GM18498 (cell line): ENCODE results near the gene RER1.

ENCODE experiments used
- ATAC-seq: cut with Tn5 transposase; IDR thresholded peaks from one replicate; pipeline ENCODE4 v1.9.1; 2021; ENCODE audit warnings: mild to moderate bottlenecking, moderate library complexity; ENCODE audit not compliant: unreplicated experiment

RER1 gene

DNA sequence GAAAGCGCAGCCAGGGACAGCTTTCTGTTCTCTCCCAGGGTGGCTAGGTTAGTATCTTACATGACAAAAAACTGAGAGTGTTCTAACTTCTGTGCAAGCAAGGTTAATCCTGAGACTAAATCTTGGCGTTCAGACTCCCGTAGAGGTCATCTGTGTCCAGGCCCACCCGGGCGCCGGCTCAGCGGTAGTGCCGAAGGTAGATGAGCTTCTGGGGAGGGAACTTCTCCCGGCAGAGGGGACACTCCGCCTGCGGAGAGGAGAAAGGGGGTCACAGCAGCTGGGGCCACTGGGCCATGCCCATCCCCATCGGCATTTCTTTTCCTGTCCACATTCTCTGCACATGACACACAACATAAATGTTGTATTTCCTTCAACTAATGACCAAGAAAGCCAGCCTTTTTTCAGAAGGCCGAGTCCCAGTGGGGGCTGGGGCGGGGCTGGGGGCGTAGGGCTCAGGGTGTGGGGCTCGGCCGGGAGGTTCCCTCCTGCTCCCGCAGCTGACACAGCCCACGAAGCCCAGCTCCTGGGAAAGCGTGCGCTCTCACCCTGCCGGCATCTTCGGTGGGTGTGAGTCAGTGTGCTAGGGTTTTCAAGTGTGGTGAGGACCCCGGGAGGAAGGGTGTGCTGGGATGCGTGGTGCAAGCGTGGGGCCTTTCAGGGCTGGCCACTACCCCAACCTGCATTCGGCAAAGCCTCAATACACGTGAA, 14.1 kb downstream of the RER1 start:
- ATAC-seq: no peak

GRCh38 chr1:2406451-2407041, 14.9 kb downstream of the RER1 start:
- ATAC-seq: no peak

- ATAC-seq: no peak
These were observed 15.7 kb downstream of the RER1 start for GRCh38 chr1:2407166-2407990.

DNA sequence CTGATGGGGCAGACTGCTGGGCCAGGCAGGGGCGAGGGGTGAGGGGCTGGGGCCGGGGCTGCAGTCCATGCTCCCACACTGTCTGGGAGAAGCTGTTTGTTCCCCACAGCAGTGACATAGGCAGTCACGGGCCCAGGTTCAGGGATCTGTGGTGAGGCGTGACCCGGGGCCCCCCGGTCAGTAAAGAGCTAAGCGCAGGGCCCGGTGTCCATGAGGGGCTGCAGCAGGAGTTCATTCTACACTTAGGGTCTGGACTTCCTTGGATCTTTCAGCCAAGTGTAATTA, 16.3 kb downstream of the RER1 start:
- ATAC-seq: no peak

DNA sequence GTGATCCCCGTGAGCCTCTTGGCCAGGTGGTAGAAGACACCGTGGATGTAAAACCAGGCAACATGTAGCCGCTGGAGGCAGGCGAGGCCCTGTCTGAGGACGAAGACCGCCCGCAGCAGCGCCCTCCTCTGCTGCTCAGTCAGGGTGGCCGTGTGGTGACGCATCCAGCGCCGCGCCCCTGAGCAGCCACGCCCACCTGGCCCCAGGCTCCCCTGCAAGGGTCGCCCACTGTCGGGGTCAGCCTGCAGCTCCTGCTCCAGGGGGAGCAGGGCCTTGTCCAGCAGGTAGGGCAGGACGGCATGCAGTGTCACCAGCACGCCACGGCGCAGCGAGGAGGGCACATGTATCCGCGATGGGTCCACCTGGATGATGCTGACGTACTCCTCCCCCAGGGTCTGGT, 16.8 kb downstream of the RER1 start:
- no peak for ATAC-seq

GRCh38 chr1:2408859-2409276, 17.2 kb downstream of the RER1 start:
- ATAC-seq: no peak

DNA sequence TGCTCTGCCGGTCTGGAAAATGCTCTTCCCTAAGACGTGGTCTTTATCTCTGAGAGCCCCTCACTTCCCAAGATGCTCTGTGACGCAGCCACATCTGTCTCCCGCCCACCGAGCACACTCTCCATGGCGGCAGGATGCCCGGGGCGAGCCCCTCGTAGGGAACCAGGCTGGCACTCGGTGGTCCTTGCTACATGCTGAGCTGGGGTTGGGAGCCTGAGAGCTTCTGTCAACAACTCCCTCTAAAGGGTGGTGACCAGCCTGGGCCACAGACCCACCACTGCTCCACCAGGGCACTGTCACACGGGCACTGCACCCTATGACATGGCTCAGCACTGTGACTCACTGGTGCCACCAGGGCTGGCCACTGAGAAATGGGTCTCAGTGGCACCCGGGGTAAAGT, 18.1 kb downstream of the RER1 start:
- ATAC-seq: no peak

GRCh38 chr1:2411801-2412394, 20.3 kb downstream of the RER1 start:
- peak; percentile 26 for ATAC-seq

- ATAC-seq: peak; percentile 88
These were observed 20.7 kb downstream of the RER1 start, which contains the start of gene PEX10 for GRCh38 chr1:2412395-2412772. Gene PEX10 (minus strand): TSS chr1:2412564. CDS start chr1:2412502, 62 bp downstream.

DNA sequence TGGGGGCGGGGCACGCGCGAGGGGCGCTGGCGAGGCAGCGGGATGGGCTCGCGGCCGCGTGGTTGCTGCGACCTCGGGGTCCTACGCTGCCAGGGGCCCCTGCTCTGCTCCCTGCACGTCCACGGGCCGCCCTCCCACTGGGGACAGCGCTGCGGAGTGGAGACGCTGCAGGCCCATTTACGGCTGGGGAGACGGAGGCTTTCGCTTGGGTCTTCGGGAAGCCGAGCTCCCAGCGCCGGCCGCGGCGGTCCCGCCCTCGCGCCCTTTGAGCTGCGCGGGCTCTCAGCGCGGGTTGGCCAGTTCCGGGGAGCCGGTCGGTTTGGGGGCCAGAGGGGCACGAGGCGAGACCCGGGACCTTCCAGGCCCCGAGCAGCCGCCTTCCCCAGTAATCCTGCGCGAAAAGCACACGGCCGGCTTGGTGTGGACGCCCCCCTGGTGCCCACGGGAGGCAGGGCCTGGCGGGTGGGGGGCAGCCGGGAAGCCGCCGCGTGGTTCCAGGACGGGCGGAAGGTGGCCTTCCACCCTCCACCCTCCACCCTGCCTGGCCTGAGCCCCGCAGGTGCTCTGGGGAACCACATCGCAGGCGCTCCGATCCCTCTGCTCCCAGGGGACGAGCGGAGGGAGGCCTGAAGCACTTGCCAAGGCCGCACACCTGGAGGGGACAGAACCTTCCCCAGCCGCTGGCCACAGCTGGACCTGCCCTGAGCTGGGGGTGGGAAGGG, 21.3 kb downstream of the RER1 start:
- peak; percentile 5 for ATAC-seq

DNA sequence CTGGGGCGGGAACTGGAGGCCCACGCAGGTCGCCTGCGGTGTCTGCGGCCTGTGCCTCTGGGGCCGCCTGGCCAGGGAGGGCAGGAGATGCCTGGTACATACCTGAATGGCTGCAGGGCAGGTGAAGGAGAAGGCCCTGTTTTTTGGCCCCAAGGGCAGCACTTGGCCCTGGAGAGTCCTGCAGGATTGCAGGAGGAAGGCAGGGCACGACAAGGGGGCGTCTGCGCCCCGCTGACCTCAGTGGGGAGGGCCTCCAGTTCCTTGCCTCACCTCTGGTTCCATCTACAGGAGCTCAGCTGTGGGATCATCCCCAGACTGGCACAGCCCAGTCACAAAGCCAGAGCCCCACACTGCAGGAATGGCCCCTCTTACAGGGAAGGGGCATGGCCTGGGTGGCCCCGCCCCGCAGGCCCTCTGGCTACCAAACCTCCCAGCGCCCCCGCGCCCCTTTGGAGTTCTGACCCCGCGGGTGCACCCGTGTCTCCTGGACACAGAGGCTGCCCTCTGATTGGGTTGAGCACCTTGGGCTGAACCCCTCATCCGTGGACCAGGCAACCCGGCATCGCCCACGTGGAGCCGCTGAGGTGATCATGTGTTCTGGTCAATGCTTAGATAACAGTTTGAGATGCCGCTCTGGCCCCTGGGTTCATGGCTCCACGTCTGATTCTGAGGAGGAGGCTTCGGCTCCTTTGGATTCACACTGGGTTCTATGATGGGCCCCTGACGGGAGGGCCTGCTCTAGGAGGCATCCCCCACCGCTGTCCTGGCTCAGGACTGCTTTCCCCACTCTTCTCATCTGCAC, 22.1 kb downstream of the RER1 start:
- ATAC-seq: peak; percentile 4

DNA sequence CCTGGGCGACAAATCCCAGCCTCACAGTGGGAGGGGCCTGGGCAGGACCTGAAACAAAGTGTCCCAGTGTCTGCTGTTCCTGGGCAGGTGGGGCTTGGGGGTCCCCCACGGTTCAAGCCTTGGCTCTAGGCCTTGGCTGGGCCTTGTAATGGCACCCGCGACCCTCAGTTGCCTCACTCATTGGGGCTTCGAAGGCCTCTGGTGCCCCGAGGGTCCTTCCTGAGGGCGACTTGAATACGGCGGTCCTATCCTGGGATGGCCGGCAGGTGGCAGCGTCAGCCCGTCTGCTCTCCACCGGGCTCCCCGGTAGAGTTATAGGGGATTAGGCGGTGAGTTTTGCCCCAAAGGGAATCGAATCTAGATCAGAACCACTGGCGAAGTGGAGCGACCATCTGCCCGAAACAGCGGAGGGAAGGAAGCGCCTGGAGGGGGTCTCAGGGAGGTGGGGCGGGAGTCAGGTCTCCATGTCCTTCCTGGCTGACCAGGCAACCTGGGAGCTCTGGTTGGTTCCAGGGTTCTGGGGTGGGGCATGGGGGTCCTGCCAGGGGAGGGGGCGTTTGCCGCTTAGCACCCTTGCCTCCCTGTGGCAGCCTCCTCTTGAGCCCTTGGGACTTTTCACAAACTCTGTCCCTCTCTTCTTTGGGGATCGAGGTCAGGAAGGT, 22.8 kb downstream of the RER1 start:
- ATAC-seq: no peak

DNA sequence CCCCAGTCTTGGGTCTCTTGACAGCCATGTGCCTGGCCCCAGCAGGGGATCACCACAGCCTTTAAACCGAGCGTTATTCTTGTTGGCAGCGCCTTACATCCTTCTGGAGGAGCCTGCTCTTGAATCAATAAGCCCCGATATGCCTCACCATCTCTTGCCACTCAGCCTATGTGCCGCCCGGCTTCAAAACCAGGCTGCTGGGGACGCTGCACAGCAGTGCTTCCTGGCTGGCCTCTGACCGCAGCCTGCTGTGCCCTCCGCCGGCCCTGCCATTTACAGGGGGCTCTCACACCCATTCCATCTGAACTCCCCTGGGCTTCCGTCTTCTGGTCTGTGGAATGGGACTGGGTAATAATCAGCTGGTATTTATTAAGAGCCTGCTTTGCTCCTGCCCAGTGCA, 23.7 kb downstream of the RER1 start:
- no peak for ATAC-seq

- no peak for ATAC-seq
These were observed 24.2 kb downstream of the RER1 start for GRCh38 chr1:2415801-2416208.

DNA sequence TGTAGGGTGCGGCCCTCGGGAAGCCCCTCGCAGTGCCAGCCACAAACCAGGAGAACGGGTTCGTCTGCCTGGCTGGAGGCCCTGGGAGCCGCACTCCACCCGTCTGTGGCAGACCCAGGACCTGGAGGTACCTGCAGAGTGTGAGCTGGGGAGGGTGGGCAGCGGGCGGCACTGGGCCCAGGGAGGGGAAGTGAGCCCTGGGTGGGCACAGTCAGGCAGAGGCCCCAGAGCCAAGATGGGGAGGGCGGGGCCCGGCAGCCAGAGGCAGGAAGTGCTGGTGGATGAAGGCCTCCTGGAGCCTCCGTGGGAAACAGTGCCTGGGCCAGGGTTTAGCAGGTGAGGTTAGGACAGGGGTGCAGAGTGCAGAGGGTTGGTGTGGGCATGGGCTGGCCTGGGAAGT, 24.8 kb downstream of the RER1 start:
- no peak for ATAC-seq

- ATAC-seq: no peak
These were observed 25.6 kb downstream of the RER1 start for GRCh38 chr1:2417083-2417832.

DNA sequence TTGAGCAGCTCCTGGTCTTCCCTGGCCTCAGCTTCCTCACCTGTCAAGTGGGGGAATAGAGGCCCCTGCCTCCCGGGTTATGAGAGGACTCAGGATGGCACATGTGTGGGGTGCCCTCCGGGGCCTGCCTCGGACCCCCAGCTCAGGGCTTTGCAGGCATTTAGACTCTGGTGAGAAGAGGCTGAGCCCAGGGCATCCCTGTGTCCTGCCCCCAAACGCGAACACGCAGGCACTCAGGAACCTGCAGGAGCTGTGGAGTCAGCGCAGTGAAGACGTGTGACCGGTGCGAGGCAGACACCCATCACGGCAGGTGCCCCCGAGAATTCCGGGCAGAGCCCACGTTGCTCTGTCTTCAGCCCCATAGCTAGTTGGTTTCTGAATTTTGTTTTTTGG, 26.2 kb downstream of the RER1 start:
- no peak for ATAC-seq

DNA sequence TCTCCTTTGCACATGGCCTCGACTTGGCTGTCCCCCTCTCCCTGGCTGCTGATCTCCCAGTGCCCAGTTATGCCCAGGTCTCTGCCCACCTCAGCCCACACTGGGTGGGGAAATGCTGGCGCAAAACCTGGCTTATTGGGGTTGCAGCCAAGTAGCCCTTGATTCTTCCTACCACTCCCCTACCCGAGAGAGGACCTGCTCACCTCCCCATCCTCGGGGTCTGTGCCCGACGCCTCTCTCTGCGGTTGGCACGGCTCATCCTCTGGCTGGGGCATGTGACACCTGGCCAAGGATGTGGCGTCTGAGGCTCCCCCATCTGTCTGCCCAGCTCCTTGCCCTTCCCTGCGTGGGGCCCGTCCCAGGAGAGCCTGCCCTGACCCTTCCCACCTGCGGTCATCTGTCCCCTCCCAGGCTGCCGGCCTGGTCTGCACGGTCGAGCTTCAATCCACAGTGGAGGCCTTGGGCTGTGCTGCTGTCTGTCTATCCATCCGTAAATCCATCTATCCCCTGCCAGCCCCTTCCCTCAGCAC, 27.2 kb downstream of the RER1 start:
- ATAC-seq: no peak

GRCh38 chr1:2419416-2419815, 27.8 kb downstream of the RER1 start:
- ATAC-seq: no peak
